Measurements from ENCODE around the gene C21orf91. TPM values are rescaled to one million over a fixed set of nuclear protein-coding genes. Genes with fewer than 3 reads are reported as not detected.

The C21orf91 gene
- total and polyA plus RNA-seq, 2 experiments from 2014 or later, result 10.9 to 20.0 TPM

DNA sequence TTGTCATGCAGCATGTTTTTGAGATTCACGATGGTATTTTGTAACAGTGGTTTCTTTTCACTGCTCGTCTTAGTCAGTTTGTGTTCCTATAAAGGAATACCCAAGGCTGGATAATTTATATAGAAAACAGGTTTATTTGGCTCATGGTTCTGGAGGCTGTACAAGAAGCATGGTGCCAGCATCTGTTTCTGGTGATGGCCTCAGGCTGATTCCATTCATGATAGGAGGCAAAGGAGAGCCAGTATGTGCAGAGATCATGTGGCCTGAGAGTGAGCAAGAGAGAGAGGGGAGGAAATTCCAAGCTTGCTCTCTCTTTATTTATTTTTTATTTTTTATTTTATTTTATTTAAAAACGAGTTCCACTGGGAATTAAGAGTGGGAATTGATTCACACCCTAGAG, 2.0 kb upstream of the C21orf91 start:
- no peak for ATAC-seq
- TF ChIP-seq POLR2AphosphoS5 (IDR thresholded peaks at IDR 0.05; ENCODE audit: low read depth) (no peak), ZNF331 (CRISPR knock-in tag; IDR thresholded peaks at IDR 0.05; ENCODE audit: low read depth) (no peak), STAT1 (IDR thresholded peaks at IDR 0.05; ENCODE audit: unreplicated experiment) (no peak)
- TF ChIP-seq, protein P1, sequence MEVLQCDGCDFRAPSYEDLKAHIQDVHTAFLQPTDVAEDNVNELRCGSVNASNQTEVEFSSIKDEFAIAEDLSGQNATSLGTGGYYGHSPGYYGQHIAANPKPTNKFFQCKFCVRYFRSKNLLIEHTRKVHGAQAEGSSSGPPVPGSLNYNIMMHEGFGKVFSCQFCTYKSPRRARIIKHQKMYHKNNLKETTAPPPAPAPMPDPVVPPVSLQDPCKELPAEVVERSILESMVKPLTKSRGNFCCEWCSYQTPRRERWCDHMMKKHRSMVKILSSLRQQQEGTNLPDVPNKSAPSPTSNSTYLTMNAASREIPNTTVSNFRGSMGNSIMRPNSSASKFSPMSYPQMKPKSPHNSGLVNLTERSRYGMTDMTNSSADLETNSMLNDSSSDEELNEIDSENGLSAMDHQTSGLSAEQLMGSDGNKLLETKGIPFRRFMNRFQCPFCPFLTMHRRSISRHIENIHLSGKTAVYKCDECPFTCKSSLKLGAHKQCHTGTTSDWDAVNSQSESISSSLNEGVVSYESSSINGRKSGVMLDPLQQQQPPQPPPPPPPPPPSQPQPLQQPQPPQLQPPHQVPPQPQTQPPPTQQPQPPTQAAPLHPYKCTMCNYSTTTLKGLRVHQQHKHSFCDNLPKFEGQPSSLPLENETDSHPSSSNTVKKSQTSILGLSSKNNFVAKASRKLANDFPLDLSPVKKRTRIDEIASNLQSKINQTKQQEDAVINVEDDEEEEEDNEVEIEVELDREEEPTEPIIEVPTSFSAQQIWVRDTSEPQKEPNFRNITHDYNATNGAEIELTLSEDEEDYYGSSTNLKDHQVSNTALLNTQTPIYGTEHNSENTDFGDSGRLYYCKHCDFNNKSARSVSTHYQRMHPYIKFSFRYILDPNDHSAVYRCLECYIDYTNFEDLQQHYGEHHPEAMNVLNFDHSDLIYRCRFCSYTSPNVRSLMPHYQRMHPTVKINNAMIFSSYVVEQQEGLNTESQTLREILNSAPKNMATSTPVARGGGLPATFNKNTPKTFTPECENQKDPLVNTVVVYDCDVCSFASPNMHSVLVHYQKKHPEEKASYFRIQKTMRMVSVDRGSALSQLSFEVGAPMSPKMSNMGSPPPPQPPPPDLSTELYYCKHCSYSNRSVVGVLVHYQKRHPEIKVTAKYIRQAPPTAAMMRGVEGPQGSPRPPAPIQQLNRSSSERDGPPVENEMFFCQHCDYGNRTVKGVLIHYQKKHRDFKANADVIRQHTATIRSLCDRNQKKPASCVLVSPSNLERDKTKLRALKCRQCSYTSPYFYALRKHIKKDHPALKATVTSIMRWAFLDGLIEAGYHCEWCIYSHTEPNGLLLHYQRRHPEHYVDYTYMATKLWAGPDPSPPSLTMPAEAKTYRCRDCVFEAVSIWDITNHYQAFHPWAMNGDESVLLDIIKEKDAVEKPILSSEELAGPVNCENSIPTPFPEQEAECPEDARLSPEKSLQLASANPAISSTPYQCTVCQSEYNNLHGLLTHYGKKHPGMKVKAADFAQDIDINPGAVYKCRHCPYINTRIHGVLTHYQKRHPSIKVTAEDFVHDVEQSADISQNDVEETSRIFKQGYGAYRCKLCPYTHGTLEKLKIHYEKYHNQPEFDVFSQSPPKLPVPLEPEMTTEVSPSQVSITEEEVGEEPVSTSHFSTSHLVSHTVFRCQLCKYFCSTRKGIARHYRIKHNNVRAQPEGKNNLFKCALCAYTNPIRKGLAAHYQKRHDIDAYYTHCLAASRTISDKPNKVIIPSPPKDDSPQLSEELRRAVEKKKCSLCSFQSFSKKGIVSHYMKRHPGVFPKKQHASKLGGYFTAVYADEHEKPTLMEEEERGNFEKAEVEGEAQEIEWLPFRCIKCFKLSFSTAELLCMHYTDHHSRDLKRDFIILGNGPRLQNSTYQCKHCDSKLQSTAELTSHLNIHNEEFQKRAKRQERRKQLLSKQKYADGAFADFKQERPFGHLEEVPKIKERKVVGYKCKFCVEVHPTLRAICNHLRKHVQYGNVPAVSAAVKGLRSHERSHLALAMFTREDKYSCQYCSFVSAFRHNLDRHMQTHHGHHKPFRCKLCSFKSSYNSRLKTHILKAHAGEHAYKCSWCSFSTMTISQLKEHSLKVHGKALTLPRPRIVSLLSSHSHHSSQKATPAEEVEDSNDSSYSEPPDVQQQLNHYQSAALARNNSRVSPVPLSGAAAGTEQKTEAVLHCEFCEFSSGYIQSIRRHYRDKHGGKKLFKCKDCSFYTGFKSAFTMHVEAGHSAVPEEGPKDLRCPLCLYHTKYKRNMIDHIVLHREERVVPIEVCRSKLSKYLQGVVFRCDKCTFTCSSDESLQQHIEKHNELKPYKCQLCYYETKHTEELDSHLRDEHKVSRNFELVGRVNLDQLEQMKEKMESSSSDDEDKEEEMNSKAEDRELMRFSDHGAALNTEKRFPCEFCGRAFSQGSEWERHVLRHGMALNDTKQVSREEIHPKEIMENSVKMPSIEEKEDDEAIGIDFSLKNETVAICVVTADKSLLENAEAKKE (CRISPR knock-in tag; IDR thresholded peaks at IDR 0.05), result no peak
- H3K27ac ChIP-seq (ENCODE audit: low read depth), result no peak overlapping the region
- Mint-ChIP-seq H3K9me3 (no peaks in the 10 kb centered on the region), H3K27me3 (ENCODE audit: insufficient read depth, low read depth, poor library complexity) (peaks cover 4% of the 10 kb centered on the region), H3K4me3 (no peak overlapping the region), H3K36me3 (ENCODE audit: low read depth) (peaks cover 5% of the 10 kb centered on the region; the same call in 2 of the 3 replicates), H3K4me1 (peaks cover 28% of the 10 kb centered on the region), H3K27ac (no peak overlapping the region)
- H3K36me3 ChIP-seq (ENCODE audit: insufficient read depth), result no peaks in the 10 kb centered on the region
- H3K4me2 ChIP-seq, result no peak overlapping the region
- no peaks in the 10 kb centered on the region; the same call in 1 of the 2 replicates for H4K20me1 ChIP-seq (replicated peaks; ENCODE audit: insufficient read depth)
- no peak overlapping the region for H2AFZ ChIP-seq
- no peak overlapping the region for H3K4me3 ChIP-seq
- H3K27me3 ChIP-seq (ENCODE audit: insufficient read depth), result no peaks in the 10 kb centered on the region
- H3F3A ChIP-seq (replicated peaks; ENCODE audit: low read depth), result no peaks in the 10 kb centered on the region
- peaks cover 25% of the 10 kb centered on the region for H3K79me2 ChIP-seq (replicated peaks; ENCODE audit: insufficient read depth)
- no peaks in the 10 kb centered on the region for H3K9me2 ChIP-seq (ENCODE audit: insufficient read depth)
- H3K4me1 ChIP-seq (ENCODE audit: insufficient read depth), result peaks cover 17% of the 10 kb centered on the region
- DNase-seq (ENCODE audit: low spot score), result no peak

GRCh38 chr21:17819877-17820229, 697 bp upstream of the C21orf91 start:
- DNase-seq (ENCODE audit: low spot score), result peak; percentile 45
- H2AFZ ChIP-seq, result peak overlapping the region; percentile 7; the same call in 1 of the 2 replicates
- H3K9me3 Mint-ChIP-seq, result no peaks in the 10 kb centered on the region
- peak overlapping the region; percentile 55 for H3K4me3 ChIP-seq
- H3K4me1 ChIP-seq (ENCODE audit: insufficient read depth), result peaks cover 17% of the 10 kb centered on the region
- H3K9me2 ChIP-seq (ENCODE audit: insufficient read depth), result no peaks in the 10 kb centered on the region
- H3K4me1 Mint-ChIP-seq, result peaks cover 28% of the 10 kb centered on the region
- 0 out of 2 replicates have a peak, but pooled peaks cover under 1% of the 10 kb centered on the region for H3K36me3 ChIP-seq (ENCODE audit: insufficient read depth)
- H3K4me3 Mint-ChIP-seq, result peak overlapping the region; percentile 93
- peak overlapping the region; percentile 99 for H3K27ac Mint-ChIP-seq
- peaks cover 15% of the 10 kb centered on the region; the same call in 2 of the 3 replicates for H3K36me3 Mint-ChIP-seq (ENCODE audit: low read depth)
- H3K79me2 ChIP-seq (replicated peaks; ENCODE audit: insufficient read depth), result peaks cover 36% of the 10 kb centered on the region
- no peaks in the 10 kb centered on the region; the same call in 1 of the 2 replicates for H4K20me1 ChIP-seq (replicated peaks; ENCODE audit: insufficient read depth)
- H3K27ac ChIP-seq (ENCODE audit: low read depth), result peak overlapping the region; percentile 93; the same call in 1 of the 2 replicates
- H3F3A ChIP-seq (replicated peaks; ENCODE audit: low read depth), result no peaks in the 10 kb centered on the region
- H3K27me3 ChIP-seq (ENCODE audit: insufficient read depth), result no peaks in the 10 kb centered on the region
- H3K4me2 ChIP-seq, result peak overlapping the region; percentile 86
- ATAC-seq, result peak; percentile 14
- H3K27me3 Mint-ChIP-seq (ENCODE audit: insufficient read depth, low read depth, poor library complexity), result peaks cover 4% of the 10 kb centered on the region
- TF ChIP-seq NANOG (IDR thresholded peaks at IDR 0.05; ENCODE audit: borderline replicate concordance), result no peak
- no peak for TF ChIP-seq CREB1 (CRISPR knock-in tag; IDR thresholded peaks at IDR 0.05; ENCODE audit: low read depth)
- no peak for TF ChIP-seq EZH2 (IDR thresholded peaks at IDR 0.05; ENCODE audit: low read depth, unreplicated experiment)
- no peak for TF ChIP-seq CTCF (conservative IDR thresholded peaks at IDR 0.05; ENCODE audit: low read depth in 2 of 2)
- no peak for TF ChIP-seq JUNB (IDR thresholded peaks at IDR 0.05; ENCODE audit: unreplicated experiment)
- TF ChIP-seq EZH2phosphoT487 (IDR thresholded peaks at IDR 0.05; ENCODE audit: unreplicated experiment), result no peak

All from GM23338 (cell line).